HG03108 (cell line): ENCODE data around the gene SBNO2.
A peak's percentile ranks its signal among the peaks of the same experiment; 100 is the strongest.
"Not testable (repeated sequence)": the region's sequence is repeated elsewhere in the genome, so short reads cannot be mapped to it uniquely, and the experiment has no call there.

Experiments
- ATAC-seq: cut with Tn5 transposase; IDR thresholded peaks from one replicate; pipeline ENCODE4 v1.9.1; 2021; ENCODE audit warnings: moderate library complexity; ENCODE audit not compliant: unreplicated experiment

Gene SBNO2

GRCh38 chr19:1206864-1207450 is 32.9 kb upstream of the SBNO2 start:
- ATAC-seq, result no peak

GRCh38 chr19:1206150-1206863 is 32.2 kb upstream of the SBNO2 start:
- no peak for ATAC-seq

- peak; percentile 84 for ATAC-seq
Measured at GRCh38 chr19:1205114-1206099, 31.3 kb upstream of the SBNO2 start, which contains the start of gene STK11. Gene STK11, plus strand, starts transcription at chr19:1205778. Its CDS starts 1,136 bp downstream, at chr19:1206914.

GRCh38 chr19:1200614-1201013 is 26.5 kb upstream of the SBNO2 start:
- not testable (repeated sequence) for ATAC-seq

- ATAC-seq, result no peak
Measured at GRCh38 chr19:1199531-1199930, 25.5 kb upstream of the SBNO2 start.

GRCh38 chr19:1189419-1189818 is 15.4 kb upstream of the SBNO2 start:
- ATAC-seq, result no peak

- ATAC-seq, result peak; percentile 51
Measured at GRCh38 chr19:1183543-1184172, 9.6 kb upstream of the SBNO2 start.

GRCh38 chr19:1182727-1183126 is 8.7 kb upstream of the SBNO2 start:
- ATAC-seq, result no peak

- ATAC-seq, result no peak
Measured at GRCh38 chr19:1182068-1182467, 8.0 kb upstream of the SBNO2 start.

GRCh38 chr19:1181606-1182005 is 7.5 kb upstream of the SBNO2 start:
- no peak for ATAC-seq

- ATAC-seq, result no peak
Measured at GRCh38 chr19:1177322-1178114, 3.5 kb upstream of the SBNO2 start.

GRCh38 chr19:1173159-1173844 is 766 bp downstream of the SBNO2 start:
- no peak for ATAC-seq

GRCh38 chr19:1172353-1173158 is 1.5 kb downstream of the SBNO2 start:
- no peak for ATAC-seq

GRCh38 chr19:1171755-1172352 is 2.2 kb downstream of the SBNO2 start:
- ATAC-seq, result no peak

GRCh38 chr19:1170938-1171754 is 2.9 kb downstream of the SBNO2 start:
- no peak for ATAC-seq

GRCh38 chr19:1169921-1170885 is 3.9 kb downstream of the SBNO2 start:
- ATAC-seq, result no peak
